Psoas muscle (tissue), 8 donors: ENCODE data around the gene DNAH1. TPM values are rescaled to one million over a fixed set of nuclear protein-coding genes. Genes with fewer than 3 reads are reported as not detected.

Source experiments
- ATAC-seq, 4 donors: fragments of 200-7000 bp; cut with Tn5 transposase; one replicate each; pipeline ENCODE4 v1.9.1; 2020; ENCODE audit warnings: moderate library complexity in 3 of 4, mild to moderate bottlenecking in 2 of 4
- DNase-seq, 2 donors: peaks; one replicate each; pipeline ENCODE4 v3.0.0-alpha.2; 2020
- H3K27ac ChIP-seq: fragments of 200-600 bp; one replicate; pipeline ENCODE4 v1.8.0; 2022
- H3K27me3 ChIP-seq, 3 donors: fragments of 200-600 bp in 1 of 3; one replicate each; pipeline versions ENCODE4 v1.6.1 to v1.8.0; 2013 to 2022; ENCODE audit warnings: low read length in 2 of 3, mild to moderate bottlenecking in 2 of 3, moderate library complexity in 1 of 3; ENCODE audit not compliant: insufficient read depth in 3 of 3
- H3K36me3 ChIP-seq, 2 donors: fragments of 200-600 bp in 1 of 2; one replicate each; pipeline versions ENCODE4 v1.6.1 to v1.8.0; 2013 to 2022; ENCODE audit warnings: low read depth in 1 of 2, mild to moderate bottlenecking in 1 of 2, moderate library complexity in 1 of 2; ENCODE audit not compliant: insufficient read depth in 1 of 2
- H3K4me1 ChIP-seq: fragments of 200-600 bp; one replicate; pipeline ENCODE4 v1.8.0; 2022
- H3K4me3 ChIP-seq: fragments of 200-600 bp; one replicate; pipeline ENCODE4 v1.8.0; 2022; ENCODE audit warnings: mild to moderate bottlenecking
- H3K9me3 ChIP-seq: fragments of 200-600 bp; one replicate; pipeline ENCODE4 v1.8.0; 2022
- CTCF ChIP-seq: fragments of 200-600 bp; IDR thresholded peaks from one replicate; pipeline ENCODE4 v1.8.0; 2022; ENCODE audit warnings: antibody characterized with exemption
- WGBS, 3 donors: extraction: QIAGEN DNeasy Blood & Tissue Kit; methylation state at CpG; one replicate each; pipeline versions ENCODE4 v1.1.6 to v1.1.7; 2013; 5-methylcytosine and 5-hydroxymethylcytosine counted together
- intact Hi-C, 2 donors: fragments of 100-400 bp; cut with DNase I; formaldehyde crosslinking; loops; one replicate each; pipeline versions ENCODE4 v1.11.0 to v1.14.2; 2022
- polyA plus RNA-seq, 3 donors: library from polyadenylated mRNA; stranded (reverse); fragments of 200-250 nt; gene quantifications; one replicate each; pipeline ENCODE4 v1.2.3, GENCODE V29; 2013
- total RNA-seq, 4 donors: library from RNA; stranded (reverse); fragmentation: NEBNext Ultra II Directional in 2 of 4; extraction: Animal tissue kit (Norgen Biotek cat#: 25700) in 2 of 4; gene quantifications; one replicate each; pipeline versions ENCODE4 v1.2.1 to v1.2.4, GENCODE V29; 2021 to 2023
- donor health status: healthy with polysubstance abuse.
- donor health status: DM: no; HTN: no; CAD: no; lungs with moderate emphysema.
- donor health status: Bipolar disorder and iron deficiency.
- donor health status: healthy.
- donor health status: DM: yes; HTN: yes; CAD: no.
- donor health status: DM: no; HTN: no; CAD: no.
- donor health status: DM: no; HTN: no; CAD: no.
- donor health status: DM: yes; HTN: yes; CAD: no.

The DNAH1 gene
- total and polyA plus RNA-seq, 7 donors: 0.77 to 4.1 (median 2.4) TPM

DNA sequence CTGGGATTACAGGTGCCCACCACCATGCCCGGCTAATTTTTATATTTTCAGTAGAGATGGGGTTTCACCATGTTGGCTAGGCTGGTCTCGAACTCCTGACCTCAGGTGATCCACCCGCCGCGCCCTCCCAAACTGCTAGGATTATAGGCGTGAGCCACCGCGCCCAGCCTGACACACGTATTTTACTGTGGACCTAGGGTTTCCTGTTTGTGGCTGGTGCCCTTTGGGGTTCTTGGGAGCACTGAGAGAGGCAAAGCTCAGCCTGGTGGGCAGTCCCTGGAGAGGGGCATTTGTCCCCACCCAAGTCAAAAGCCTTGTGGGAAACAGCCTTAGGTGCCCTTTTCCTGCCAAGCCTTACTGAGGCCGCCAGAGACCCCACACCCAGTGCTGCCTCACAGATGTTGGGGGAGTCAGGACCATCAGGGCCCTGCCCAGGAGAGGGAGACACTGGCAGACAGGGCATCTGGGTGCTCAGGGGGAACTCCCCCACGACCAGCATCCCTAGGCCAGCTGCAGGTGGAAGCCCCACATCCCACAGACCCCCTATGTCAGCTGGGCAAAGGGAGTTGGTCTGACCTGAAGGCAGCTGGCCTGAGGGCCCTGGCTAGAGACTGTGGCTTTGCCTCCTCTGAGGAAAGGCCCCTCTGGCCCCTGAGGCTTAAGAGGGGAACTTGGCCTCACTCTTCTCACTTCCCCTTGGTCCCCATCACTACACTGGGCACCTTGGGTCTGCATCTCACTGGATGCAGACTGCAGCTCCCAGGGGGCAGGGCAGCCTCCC lies 35.1 kb downstream of the DNAH1 start:
- peaks cover 0 to 63% of the 10 kb centered on the region in 2 donors for H3K36me3 ChIP-seq
- 92 to 97% (median 97%) methylated on average over 11 of the region's 11 CpGs for WGBS, 3 donors
- peaks cover 11% of the 10 kb centered on the region for H3K4me1 ChIP-seq
- no peaks in the 10 kb centered on the region for H3K9me3 ChIP-seq
- DNase-seq (peak; percentile 6 to 36), ATAC-seq (no peak)
- no peak for TF ChIP-seq CTCF
- H3K4me3 ChIP-seq: no peak overlapping the region
- H3K27ac ChIP-seq: no peak overlapping the region
- intact Hi-C loops: no loop called here
- H3K27me3 ChIP-seq: no peaks in the 10 kb centered on the region

DNA sequence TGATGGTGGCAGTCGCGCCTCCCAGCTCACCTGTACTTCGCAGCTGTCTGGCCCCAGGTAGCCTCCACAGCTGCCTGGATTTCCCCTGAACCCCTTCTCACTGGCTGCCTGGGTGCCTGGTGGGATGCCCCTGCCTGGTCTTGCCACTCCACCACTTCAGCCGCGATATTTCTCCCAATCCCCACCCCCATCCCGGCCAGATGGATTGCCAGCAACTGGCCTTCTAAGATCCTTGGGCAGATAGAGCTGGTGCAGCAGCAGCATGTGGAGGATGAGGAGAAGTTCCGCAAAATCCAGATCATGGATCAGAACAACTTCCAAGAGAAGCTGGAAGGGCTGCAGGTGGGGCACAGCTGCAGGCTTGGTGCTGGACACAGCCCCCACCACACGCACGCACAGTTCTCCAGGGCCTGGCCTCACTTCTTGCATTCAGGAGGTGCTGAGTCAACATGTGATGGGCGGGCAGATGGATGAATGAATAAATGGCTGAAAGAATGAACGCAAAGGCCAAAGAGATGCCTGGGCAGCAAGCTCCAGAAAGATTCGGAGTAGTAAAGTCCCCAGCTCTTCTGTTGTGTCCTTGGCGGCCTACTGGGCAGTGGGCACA lies 35.7 kb downstream of the DNAH1 start:
- intact Hi-C loops: no loop called here
- Histone ChIP-seq H3K27ac (no peak overlapping the region), H3K4me1 (peaks cover 4% of the 10 kb centered on the region), H3K36me3 (peaks cover 0 to 68% of the 10 kb centered on the region in 2 donors), H3K9me3 (no peaks in the 10 kb centered on the region), H3K27me3 (no peaks in the 10 kb centered on the region), H3K4me3 (no peak overlapping the region)
- no peak for ATAC-seq
- WGBS, 3 donors: 91 to 94% (median 93%) methylated on average over 11 to 13 of the region's 13 CpGs
- DNase-seq: peak in 1 of 2 donors; percentile 18
- TF ChIP-seq CTCF: no peak

- Histone ChIP-seq H3K36me3 (peaks cover 0 to 73% of the 10 kb centered on the region in 2 donors), H3K27ac (no peak overlapping the region), H3K9me3 (no peaks in the 10 kb centered on the region), H3K4me3 (no peak overlapping the region), H3K27me3 (no peaks in the 10 kb centered on the region), H3K4me1 (no peaks in the 10 kb centered on the region)
- peak in 1 of 2 donors; percentile 38 for DNase-seq
- 86 to 95% (median 91%) methylated on average over 9 of the region's 9 CpGs for WGBS, 3 donors
- intact Hi-C loops: no loop called here
- no peak for ATAC-seq
- TF ChIP-seq CTCF: no peak
Observed at GRCh38 chr3:52352566-52352965, 36.4 kb downstream of the DNAH1 start.

GRCh38 chr3:52353291-52353855 lies 37.3 kb downstream of the DNAH1 start:
- ATAC-seq (no peak), DNase-seq (peak in 1 of 2 donors; percentile 41)
- Histone ChIP-seq H3K4me1 (no peaks in the 10 kb centered on the region), H3K27me3 (no peaks in the 10 kb centered on the region), H3K4me3 (no peak overlapping the region), H3K27ac (no peak overlapping the region), H3K9me3 (no peaks in the 10 kb centered on the region), H3K36me3 (peaks cover 0 to 77% of the 10 kb centered on the region in 2 donors)
- TF ChIP-seq CTCF: no peak
- 90 to 95% (median 90%) methylated on average over 16 of the region's 16 CpGs for WGBS, 3 donors
- intact Hi-C loops: no loop called here
